ENCODE data around the gene CCPG1.

Gene CCPG1

DNA sequence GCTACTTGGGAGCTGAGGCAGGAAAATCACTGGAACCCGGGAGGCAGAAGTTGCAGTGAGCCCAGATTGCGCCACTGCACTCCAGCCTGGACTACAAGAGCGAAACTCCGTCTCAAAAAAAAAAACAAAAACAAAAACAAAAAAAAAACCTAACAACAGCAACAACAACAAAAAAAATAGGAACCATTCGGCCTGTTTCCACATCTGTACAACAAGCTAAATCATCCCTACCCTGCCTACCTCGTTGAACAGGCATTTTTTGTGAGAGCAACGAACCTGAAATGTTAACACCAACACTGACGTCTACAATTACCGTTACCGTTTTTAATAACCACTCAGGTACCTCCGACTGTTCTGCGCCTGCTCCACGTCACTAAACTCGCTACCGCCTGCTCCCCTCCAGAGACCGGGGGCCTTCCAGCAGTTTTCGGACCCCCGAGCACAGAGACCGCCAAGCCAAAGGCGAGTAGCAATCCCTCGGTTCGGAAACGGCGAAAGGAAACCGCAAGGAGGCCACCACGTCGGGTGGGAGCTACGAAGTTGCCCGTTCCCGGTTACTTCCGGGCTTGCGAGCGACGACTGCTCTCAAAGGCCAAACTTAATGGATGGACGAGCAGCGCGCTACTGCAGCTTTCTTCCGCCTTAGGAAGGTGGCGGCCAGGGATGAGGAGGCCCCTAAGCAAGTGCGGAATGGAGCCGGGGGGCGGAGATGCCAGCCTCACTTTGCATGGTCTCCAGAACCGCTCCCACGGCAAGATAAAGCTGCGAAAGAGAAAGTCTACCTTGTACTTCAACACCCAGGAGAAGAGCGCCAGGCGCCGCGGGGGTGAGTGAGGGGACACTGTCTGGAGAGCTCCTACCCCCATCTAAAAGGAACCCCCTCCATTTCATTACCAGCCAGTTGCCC lies 89.3 kb downstream of the CCPG1 start, which contains the start of the genes PIGB and PIGBOS1:
PIGB (plus strand) TSS at position 635 of the 907 bp plus-strand sequence; CDS start at position 664, 29 bp downstream.
PIGBOS1 (minus strand) TSS at position 536 of the 907 bp plus-strand sequence. CDS start 1,331 bp downstream, outside the sequence.
- peak; percentile 78 for DNase-seq
